Measurements from ENCODE around the gene SESN3. TPM values are rescaled to one million over a fixed set of nuclear protein-coding genes. Genes with fewer than 3 reads are reported as not detected.

The SESN3 gene
- polyA plus RNA-seq, 1 donor from 2014 or later = 11.1 TPM

GRCh38 chr11:95242845-95243605 is 12.0 kb upstream of the SESN3 start:
- Histone ChIP-seq H3K27ac (ENCODE audit: low read length) (no peak overlapping the region), H2AFZ (ENCODE audit: low read depth, low read length) (no peak overlapping the region), H3K9me2 (ENCODE audit: insufficient read depth, low read length) (no peaks in the 10 kb centered on the region), H3K36me3 (ENCODE audit: insufficient read depth, low read length) (no peaks in the 10 kb centered on the region), H4K20me1 (ENCODE audit: insufficient read depth) (no peaks in the 10 kb centered on the region), H3K27me3 (ENCODE audit: insufficient read depth, low read depth, low read length) (no peaks in the 10 kb centered on the region), H3K9me3 (ENCODE audit: low read length) (no peaks in the 10 kb centered on the region), H3K9ac (ENCODE audit: low read length) (no peak overlapping the region), H3F3A (ENCODE audit: insufficient read depth, low read length, poor library complexity, severe bottlenecking) (no peaks in the 10 kb centered on the region), H3K4me3 (ENCODE audit: low read length) (no peak overlapping the region), H3K4me2 (ENCODE audit: low read length) (no peak overlapping the region), H3K79me2 (replicated peaks; ENCODE audit: insufficient read depth, low read length) (no peaks in the 10 kb centered on the region)
- TF ChIP-seq CTCF (IDR thresholded peaks at IDR 0.05; ENCODE audit: poor library complexity, severe bottlenecking) (no peak), EP300 (conservative IDR thresholded peaks at IDR 0.05; ENCODE audit: poor library complexity, severe bottlenecking) (no peak), REST (IDR thresholded peaks at IDR 0.05; ENCODE audit: borderline replicate concordance) (no peak), RAD21 (conservative IDR thresholded peaks at IDR 0.05) (no peak), EZH2 (IDR thresholded peaks at IDR 0.05; ENCODE audit: borderline replicate concordance, insufficient read depth, low read length, poor library complexity, severe bottlenecking) (no peak), POLR2AphosphoS5 (IDR thresholded peaks at IDR 0.05) (no peak), SMC3 (conservative IDR thresholded peaks at IDR 0.05; ENCODE audit: poor library complexity) (no peak), MXI1 (conservative IDR thresholded peaks at IDR 0.05; ENCODE audit: poor library complexity, severe bottlenecking) (no peak), TAF1 (IDR thresholded peaks at IDR 0.05; ENCODE audit: low read depth) (no peak)

GRCh38 chr11:95242091-95242844 is 11.3 kb upstream of the SESN3 start:
- H3K9me2 ChIP-seq (ENCODE audit: insufficient read depth, low read length) = no peaks in the 10 kb centered on the region
- H3K4me2 ChIP-seq (ENCODE audit: low read length) = no peak overlapping the region
- H3K27ac ChIP-seq (ENCODE audit: low read length) = no peak overlapping the region
- H3F3A ChIP-seq (ENCODE audit: insufficient read depth, low read length, poor library complexity, severe bottlenecking) = no peaks in the 10 kb centered on the region
- no peak overlapping the region for H3K9ac ChIP-seq (ENCODE audit: low read length)
- no peaks in the 10 kb centered on the region for H4K20me1 ChIP-seq (ENCODE audit: insufficient read depth)
- TF ChIP-seq EP300 (conservative IDR thresholded peaks at IDR 0.05; ENCODE audit: poor library complexity, severe bottlenecking) (no peak), TAF1 (IDR thresholded peaks at IDR 0.05; ENCODE audit: low read depth) (no peak), RAD21 (conservative IDR thresholded peaks at IDR 0.05) (no peak), EZH2 (IDR thresholded peaks at IDR 0.05; ENCODE audit: borderline replicate concordance, insufficient read depth, low read length, poor library complexity, severe bottlenecking) (no peak), CTCF (IDR thresholded peaks at IDR 0.05; ENCODE audit: poor library complexity, severe bottlenecking) (no peak)
- no peak overlapping the region for H3K4me3 ChIP-seq (ENCODE audit: low read length)
- H3K79me2 ChIP-seq (replicated peaks; ENCODE audit: insufficient read depth, low read length) = no peaks in the 10 kb centered on the region
- no peaks in the 10 kb centered on the region for H3K9me3 ChIP-seq (ENCODE audit: low read length)
- no peak overlapping the region for H2AFZ ChIP-seq (ENCODE audit: low read depth, low read length)
- no peaks in the 10 kb centered on the region for H3K27me3 ChIP-seq (ENCODE audit: insufficient read depth, low read depth, low read length)
- no peaks in the 10 kb centered on the region for H3K36me3 ChIP-seq (ENCODE audit: insufficient read depth, low read length)
